MM.1S (cell line): ENCODE data around the gene CELF3.
"Not testable (repeated sequence)": the region's sequence is repeated elsewhere in the genome, so short reads cannot be mapped to it uniquely, and the experiment has no call there.

Experiments used
- DNase-seq: peaks from one replicate; pipeline ENCODE4 v3.0.0-alpha.2; 2015
- H2AFZ ChIP-seq: fragments of 300-600 bp; sonication (generic); 2 replicates; pipeline ENCODE4 v1.6.0; 2016; ENCODE audit warnings: antibody characterized with exemption, low read length
- H3F3A ChIP-seq: fragments of 300-600 bp; sonication (generic); 2 replicates; pipeline ENCODE4 v1.6.1; 2016; ENCODE audit warnings: mild to moderate bottlenecking, antibody characterized with exemption, low read length, moderate library complexity, mixed read lengths; ENCODE audit not compliant: insufficient read depth
- H3K27ac ChIP-seq: fragments of 300-600 bp; sonication (generic); 2 replicates; pipeline ENCODE4 v1.5.1; 2016; ENCODE audit warnings: mild to moderate bottlenecking, low read length
- H3K27me3 ChIP-seq: fragments of 300-600 bp; sonication (generic); replicated peaks from 2 replicates; pipeline ENCODE4 v1.6.0; 2016; ENCODE audit warnings: low read length; ENCODE audit not compliant: insufficient read depth
- H3K36me3 ChIP-seq: fragments of 300-600 bp; sonication (generic); replicated peaks from 2 replicates; pipeline ENCODE4 v1.6.1; 2016; ENCODE audit warnings: mild to moderate bottlenecking, low read length, mixed read lengths; ENCODE audit not compliant: insufficient read depth
- H3K4me1 ChIP-seq: fragments of 300-600 bp; sonication (generic); 2 replicates; pipeline ENCODE4 v1.6.1; 2016; ENCODE audit warnings: low read length, mixed read lengths
- H3K4me2 ChIP-seq: fragments of 300-600 bp; sonication (generic); 2 replicates; pipeline ENCODE4 v1.6.0; 2016; ENCODE audit warnings: low read depth, low read length
- H3K4me3 ChIP-seq: fragments of 300-600 bp; sonication (generic); 2 replicates; pipeline ENCODE4 v1.5.1; 2016; ENCODE audit warnings: low read length, mixed read lengths
- H3K79me2 ChIP-seq: fragments of 300-600 bp; sonication (generic); 2 replicates; pipeline ENCODE4 v1.6.1; 2016; ENCODE audit warnings: mixed run types, low read length, mixed read lengths
- H3K9ac ChIP-seq: fragments of 300-600 bp; sonication (generic); 2 replicates; pipeline ENCODE4 v1.6.1; 2016; ENCODE audit warnings: low read length, mixed read lengths
- H3K9me2 ChIP-seq: fragments of 300-600 bp; sonication (generic); replicated peaks from 2 replicates; pipeline ENCODE4 v1.6.1; 2016; ENCODE audit warnings: mild to moderate bottlenecking, low read length, mixed read lengths; ENCODE audit not compliant: insufficient read depth
- H3K9me3 ChIP-seq: fragments of 300-600 bp; sonication (generic); replicated peaks from 2 replicates; pipeline ENCODE4 v1.6.1; 2016; ENCODE audit warnings: mild to moderate bottlenecking, low read length, mixed read lengths; ENCODE audit not compliant: insufficient read depth
- H4K20me1 ChIP-seq: fragments of 300-600 bp; sonication (generic); 2 replicates; pipeline ENCODE4 v1.6.1; 2016; ENCODE audit warnings: mild to moderate bottlenecking, low read length, moderate library complexity, mixed read lengths; ENCODE audit not compliant: insufficient read depth
- CTCF ChIP-seq: fragments of 300-600 bp; sonication (generic); IDR thresholded peaks from 2 replicates; pipeline ENCODE4 v1.5.1; 2016; ENCODE audit warnings: antibody characterized with exemption, low read length, mixed read lengths
- EZH2 ChIP-seq: fragments of 300-600 bp; sonication (generic); optimal IDR thresholded peaks from 2 replicates; pipeline ENCODE3; 2017; ENCODE audit warnings: low read depth, mild to moderate bottlenecking, antibody characterized with exemption, low read length, mixed read lengths
- EZH2phosphoT487 ChIP-seq: fragments of 300-600 bp; sonication (generic); IDR thresholded peaks from 2 replicates; pipeline ENCODE4 v1.6.1; 2018; ENCODE audit warnings: antibody characterized with exemption, low read length

Gene CELF3

GRCh38 chr1:151737026-151737425 is 20.4 kb upstream of the CELF3 start:
- Histone ChIP-seq H3K4me3 (no peak overlapping the region), H3K4me1 (peaks cover 4% of the 10 kb centered on the region; the same call in 1 of the 2 replicates), H3K9ac (no peak overlapping the region), H3K9me3 (no peaks in the 10 kb centered on the region), H4K20me1 (no peaks in the 10 kb centered on the region), H3K36me3 (no peaks in the 10 kb centered on the region), H3K79me2 (no peaks in the 10 kb centered on the region), H3F3A (no peaks in the 10 kb centered on the region), H3K4me2 (no peak overlapping the region), H2AFZ (no peak overlapping the region), H3K9me2 (no peaks in the 10 kb centered on the region), H3K27me3 (no peaks in the 10 kb centered on the region), H3K27ac (no peak overlapping the region)
- DNase-seq, result no peak
- TF ChIP-seq EZH2, result no peak
- no peak for TF ChIP-seq CTCF
- no peak for TF ChIP-seq EZH2phosphoT487

- not testable (repeated sequence) for H3K4me2 ChIP-seq, H3K4me3 ChIP-seq, H3K79me2 ChIP-seq, H2AFZ ChIP-seq, H3K4me1 ChIP-seq, H3K27ac ChIP-seq, H3K9me3 ChIP-seq, H3K9ac ChIP-seq, H4K20me1 ChIP-seq, H3K36me3 ChIP-seq, H3K9me2 ChIP-seq, H3F3A ChIP-seq, DNase-seq, H3K27me3 ChIP-seq
These were observed 17.4 kb upstream of the CELF3 start for GRCh38 chr1:151733995-151734394.

GRCh38 chr1:151733126-151733525 is 16.5 kb upstream of the CELF3 start:
- Histone ChIP-seq H3K9me2 (no peaks in the 10 kb centered on the region), H3K27me3 (peaks cover 11% of the 10 kb centered on the region), H3F3A (no peaks in the 10 kb centered on the region), H3K9me3 (no peaks in the 10 kb centered on the region), H4K20me1 (no peaks in the 10 kb centered on the region), H3K27ac (no peak overlapping the region), H3K9ac (no peak overlapping the region), H3K36me3 (no peaks in the 10 kb centered on the region), H3K79me2 (no peaks in the 10 kb centered on the region), H3K4me1 (no peaks in the 10 kb centered on the region), H2AFZ (no peak overlapping the region), H3K4me3 (no peak overlapping the region), H3K4me2 (no peak overlapping the region)
- no peak for TF ChIP-seq CTCF
- no peak for TF ChIP-seq EZH2
- no peak for TF ChIP-seq EZH2phosphoT487
- no peak for DNase-seq

- H3K4me3 ChIP-seq, result no peak overlapping the region
- H3K27me3 ChIP-seq, result peaks cover 32% of the 10 kb centered on the region
- no peaks in the 10 kb centered on the region for H3K4me1 ChIP-seq
- no peak overlapping the region for H3K9ac ChIP-seq
- TF ChIP-seq CTCF, result no peak
- TF ChIP-seq EZH2phosphoT487, result no peak
- TF ChIP-seq EZH2, result no peak
- no peak overlapping the region for H3K4me2 ChIP-seq
- no peaks in the 10 kb centered on the region for H3K9me3 ChIP-seq
- H3K79me2 ChIP-seq, result no peaks in the 10 kb centered on the region
- H3K27ac ChIP-seq, result no peak overlapping the region
- DNase-seq, result no peak
- H2AFZ ChIP-seq, result no peak overlapping the region
- no peaks in the 10 kb centered on the region for H3F3A ChIP-seq
- H3K36me3 ChIP-seq, result no peaks in the 10 kb centered on the region
- no peaks in the 10 kb centered on the region for H4K20me1 ChIP-seq
- H3K9me2 ChIP-seq, result no peaks in the 10 kb centered on the region
These were observed 13.3 kb upstream of the CELF3 start for GRCh38 chr1:151729966-151730291.
